LNCAP (cell line): ENCODE data around the gene EMC9.

Experiments
- CTCF ChIP-seq: fragments of 450-650 bp; IDR thresholded peaks from 2 replicates; pipeline ENCODE4 v1.5.1; 2017; ENCODE audit warnings: mild to moderate bottlenecking

EMC9 gene

DNA sequence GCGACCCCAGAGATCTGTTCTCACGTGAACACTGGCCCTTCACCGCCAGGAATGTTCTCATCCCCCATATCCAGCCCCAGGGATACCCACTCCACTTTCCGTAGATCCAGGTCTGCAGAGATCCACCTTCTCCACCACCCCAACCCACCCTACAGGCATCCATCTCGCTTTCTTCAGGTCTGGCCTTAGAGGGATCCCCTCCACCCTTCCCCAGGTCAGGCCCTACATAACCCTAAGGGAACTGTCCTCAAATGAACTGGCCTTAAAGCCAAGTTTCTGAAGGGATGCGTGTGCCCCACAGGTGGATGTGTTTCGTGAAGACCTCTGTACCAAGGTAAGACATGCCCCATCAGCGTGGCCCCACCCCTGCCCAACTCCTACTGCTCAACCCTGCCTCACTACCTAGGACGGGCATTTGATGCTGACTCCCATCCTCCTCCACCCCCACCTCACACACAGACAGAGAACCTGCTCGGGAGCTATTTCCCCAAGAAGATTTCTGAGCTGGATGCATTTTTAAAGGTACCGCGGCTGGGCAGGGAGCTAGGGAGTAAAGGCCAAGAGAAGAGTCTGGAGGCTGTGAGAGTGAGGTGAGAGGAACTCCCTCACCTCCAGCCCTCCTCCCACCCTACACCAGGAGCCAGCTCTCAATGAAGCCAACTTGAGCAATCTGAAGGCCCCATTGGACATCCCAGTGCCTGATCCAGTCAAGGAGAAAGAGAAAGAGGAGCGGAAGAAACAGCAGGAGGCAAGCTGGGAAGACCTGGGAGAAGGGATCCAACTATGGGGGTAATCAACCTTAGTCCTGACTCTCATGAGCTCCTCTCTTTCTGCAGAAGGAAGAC lies 4.5 kb downstream of the EMC9 start:
- no peak for TF ChIP-seq CTCF

- no peak for TF ChIP-seq CTCF
These were observed 5.3 kb downstream of the EMC9 start, which contains the start of gene PSME1 for GRCh38 chr14:24135834-24136683. Gene PSME1, plus strand, starts transcription at chr14:24136194. Its CDS starts 69 bp downstream, at chr14:24136263.

DNA sequence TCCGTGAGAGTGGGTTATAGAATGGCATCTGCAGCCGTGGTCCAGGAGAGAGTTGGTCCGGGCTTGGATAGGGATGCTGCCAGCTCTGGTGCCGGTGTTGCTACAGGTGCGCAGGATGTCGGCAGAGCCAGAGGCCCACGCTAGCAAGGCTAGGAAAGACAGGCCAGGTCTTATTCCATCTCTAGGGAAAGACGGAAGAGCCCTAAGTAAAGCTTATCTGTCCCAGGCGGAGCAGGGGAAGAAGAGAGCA lies 5.9 kb downstream of the EMC9 start:
- no peak for TF ChIP-seq CTCF

DNA sequence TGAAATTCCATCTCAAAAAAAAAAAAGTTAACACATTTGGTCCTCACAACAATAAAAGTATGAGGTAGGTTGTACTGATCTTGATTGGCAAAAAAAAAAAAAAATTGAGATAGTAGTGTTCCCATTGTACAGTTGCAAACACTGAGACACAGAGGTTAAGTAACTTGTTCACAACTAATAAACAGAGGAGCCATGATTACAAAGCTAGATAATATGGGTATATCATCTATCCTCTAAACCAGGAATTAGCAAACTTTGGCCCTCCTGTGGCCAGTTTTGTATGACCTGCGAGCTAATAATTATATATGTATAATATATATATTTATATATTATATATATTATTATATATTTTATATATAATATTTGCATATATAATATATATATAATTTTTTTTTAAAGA lies 7.7 kb downstream of the EMC9 start:
- TF ChIP-seq CTCF, result no peak

- TF ChIP-seq CTCF, result no peak
These were observed 8.4 kb downstream of the EMC9 start for GRCh38 chr14:24132976-24133375.

GRCh38 chr14:24132061-24132685 lies 9.2 kb downstream of the EMC9 start:
- no peak for TF ChIP-seq CTCF

GRCh38 chr14:24131549-24131966 lies 9.8 kb downstream of the EMC9 start:
- TF ChIP-seq CTCF, result no peak
